Stimulated activated naive CD8-positive, alpha-beta T cell treated with anti-CD3 and anti-CD28 coated beads, Interleukin-15, amount 100 ng/mL, for 72 hours (primary cell): Measurements from ENCODE around the gene APOBEC3B.
"Not testable (repeated sequence)": the region's sequence is repeated elsewhere in the genome, so short reads cannot be mapped to it uniquely, and the experiment has no call there.

Experiments used
- ATAC-seq: fragments of 150-1000 bp; cut with Tn5 transposase; 2 replicates; pipeline ENCODE4 v1.10.0; 2021; ENCODE audit warnings: mild to moderate bottlenecking, moderate library complexity
- DNase-seq, 2 donors: peaks; one replicate each; pipeline ENCODE4 v3.0.0; 2021 to 2022
- H3K27ac Mint-ChIP-seq, 2 donors: one replicate each; pipeline ENCODE4 v1.8.0; 2022; ENCODE audit warnings: mild to moderate bottlenecking in 2 of 2, mixed read lengths in 2 of 2, moderate library complexity in 2 of 2
- H3K27me3 Mint-ChIP-seq: one replicate; pipeline ENCODE4 v1.8.0; 2022; ENCODE audit warnings: mixed read lengths
- H3K4me1 Mint-ChIP-seq: one replicate; pipeline ENCODE4 v1.8.0; 2022; ENCODE audit warnings: mild to moderate bottlenecking, mixed read lengths
- H3K4me3 Mint-ChIP-seq, 2 donors: one replicate each; pipeline ENCODE4 v1.8.0; 2022; ENCODE audit warnings: mild to moderate bottlenecking in 2 of 2, mixed read lengths in 2 of 2, moderate library complexity in 1 of 2
- H3K9me3 Mint-ChIP-seq, 2 donors: one replicate each; pipeline ENCODE4 v1.8.0; 2022; ENCODE audit warnings: mixed read lengths in 2 of 2

APOBEC3B gene

GRCh38 chr22:39021552-39022250 is 39.6 kb downstream of the APOBEC3B start:
- H3K4me1 Mint-ChIP-seq: peaks cover 81% of the 10 kb centered on the region
- H3K4me3 Mint-ChIP-seq: peak overlapping the region; percentile 95 to 98
- no peaks in the 10 kb centered on the region for H3K27me3 Mint-ChIP-seq
- peak overlapping the region; percentile 97 to 98 for H3K27ac Mint-ChIP-seq
- ATAC-seq: no peak
- no peaks in the 10 kb centered on the region for H3K9me3 Mint-ChIP-seq
- DNase-seq: no peak

GRCh38 chr22:39024519-39025308 is 42.6 kb downstream of the APOBEC3B start:
- Mint-ChIP-seq H3K4me1 (peaks cover 80% of the 10 kb centered on the region), H3K27me3 (no peaks in the 10 kb centered on the region), H3K27ac (peak overlapping the region; percentile 45 to 65), H3K9me3 (no peaks in the 10 kb centered on the region), H3K4me3 (peak overlapping the region; percentile 49 to 52)
- ATAC-seq: peak; percentile 17
- peak in 1 of 2 donors; percentile 30 for DNase-seq

- Mint-ChIP-seq H3K4me1 (peaks cover 63% of the 10 kb centered on the region), H3K27ac (peak overlapping the region; percentile 72 to 73), H3K27me3 (no peaks in the 10 kb centered on the region), H3K9me3 (no peaks in the 10 kb centered on the region), H3K4me3 (peak overlapping the region in 1 of 2 donors; percentile 38)
- no peak for ATAC-seq
- DNase-seq: no peak
Observed at GRCh38 chr22:39026509-39027150, 44.5 kb downstream of the APOBEC3B start.

- Mint-ChIP-seq H3K4me3 (peak overlapping the region in 1 of 2 donors; percentile 53), H3K4me1 (peaks cover 52% of the 10 kb centered on the region), H3K27me3 (no peaks in the 10 kb centered on the region), H3K9me3 (no peaks in the 10 kb centered on the region), H3K27ac (peak overlapping the region; percentile 87 to 88)
- DNase-seq: no peak
- ATAC-seq: no peak
Observed at GRCh38 chr22:39027717-39028116, 45.6 kb downstream of the APOBEC3B start.

GRCh38 chr22:39028281-39028680 is 46.1 kb downstream of the APOBEC3B start:
- no peaks in the 10 kb centered on the region for H3K9me3 Mint-ChIP-seq
- DNase-seq: no peak
- no peak for ATAC-seq
- H3K4me1 Mint-ChIP-seq: peaks cover 51% of the 10 kb centered on the region
- H3K27me3 Mint-ChIP-seq: no peaks in the 10 kb centered on the region
- H3K27ac Mint-ChIP-seq: no peak overlapping the region
- H3K4me3 Mint-ChIP-seq: no peak overlapping the region

- H3K9me3 Mint-ChIP-seq: no peaks in the 10 kb centered on the region
- peaks cover 41% of the 10 kb centered on the region for H3K4me1 Mint-ChIP-seq
- DNase-seq (no peak), ATAC-seq (no peak)
- no peak overlapping the region for H3K4me3 Mint-ChIP-seq
- no peaks in the 10 kb centered on the region for H3K27me3 Mint-ChIP-seq
- H3K27ac Mint-ChIP-seq: peak overlapping the region in 1 of 2 donors; percentile 12
Observed at GRCh38 chr22:39029227-39029626, 47.1 kb downstream of the APOBEC3B start.

GRCh38 chr22:39030705-39031104 is 48.6 kb downstream of the APOBEC3B start:
- no peak overlapping the region for H3K4me3 Mint-ChIP-seq
- ATAC-seq: no peak
- no peaks in the 10 kb centered on the region for H3K9me3 Mint-ChIP-seq
- DNase-seq: no peak
- H3K27ac Mint-ChIP-seq: no peak overlapping the region
- peaks cover 27% of the 10 kb centered on the region for H3K4me1 Mint-ChIP-seq
- H3K27me3 Mint-ChIP-seq: no peaks in the 10 kb centered on the region

GRCh38 chr22:39031434-39032295 is 49.5 kb downstream of the APOBEC3B start:
- H3K27me3 Mint-ChIP-seq, ATAC-seq, H3K4me3 Mint-ChIP-seq, DNase-seq, H3K9me3 Mint-ChIP-seq: not testable (repeated sequence)
- peak overlapping the region in 1 of 2 donors; percentile 90 for H3K27ac Mint-ChIP-seq
- H3K4me1 Mint-ChIP-seq: peaks cover 23% of the 10 kb centered on the region

GRCh38 chr22:39037071-39037470 is 54.9 kb downstream of the APOBEC3B start:
- H3K27me3 Mint-ChIP-seq, H3K9me3 Mint-ChIP-seq, H3K4me3 Mint-ChIP-seq, H3K27ac Mint-ChIP-seq, DNase-seq, ATAC-seq: not testable (repeated sequence)
- H3K4me1 Mint-ChIP-seq: peaks cover 48% of the 10 kb centered on the region

- peak overlapping the region; percentile 95 to 96 for H3K4me3 Mint-ChIP-seq
- DNase-seq (no peak), ATAC-seq (no peak)
- H3K4me1 Mint-ChIP-seq: peaks cover 57% of the 10 kb centered on the region
- no peaks in the 10 kb centered on the region for H3K27me3 Mint-ChIP-seq
- peak overlapping the region in 1 of 2 donors; percentile 87 for H3K27ac Mint-ChIP-seq
- H3K9me3 Mint-ChIP-seq: no peaks in the 10 kb centered on the region
Observed at GRCh38 chr22:39039306-39040126, 57.4 kb downstream of the APOBEC3B start.

- not testable (repeated sequence) for DNase-seq, H3K27me3 Mint-ChIP-seq, H3K9me3 Mint-ChIP-seq, ATAC-seq
- Mint-ChIP-seq H3K4me1 (peaks cover 62% of the 10 kb centered on the region), H3K27ac (peak overlapping the region; percentile 42 to 87), H3K4me3 (peak overlapping the region; percentile 95 to 96)
Observed at GRCh38 chr22:39040155-39040537, 58.0 kb downstream of the APOBEC3B start.

GRCh38 chr22:39040538-39041296 is 58.6 kb downstream of the APOBEC3B start, which contains the start of gene APOBEC3F:
Gene APOBEC3F (plus strand): TSS chr22:39040864. CDS start chr22:39040961, 97 bp downstream.
- H3K4me3 Mint-ChIP-seq: peak within 1 kb of the TSS; percentile 95 to 96
- peaks cover 67% of the 10 kb centered on the region for H3K4me1 Mint-ChIP-seq
- DNase-seq (peak; percentile 65 to 86), ATAC-seq (peak; percentile 96)
- peak within 1 kb of the TSS; percentile 90 to 96 for H3K27ac Mint-ChIP-seq
- not testable (repeated sequence) for H3K27me3 Mint-ChIP-seq, H3K9me3 Mint-ChIP-seq

GRCh38 chr22:39041908-39042307 is 59.8 kb downstream of the APOBEC3B start:
- ATAC-seq (no peak), DNase-seq (no peak)
- H3K4me3 Mint-ChIP-seq: peak overlapping the region; percentile 95 to 96
- H3K27ac Mint-ChIP-seq: peak overlapping the region; percentile 27 to 90
- no peaks in the 10 kb centered on the region for H3K27me3 Mint-ChIP-seq
- H3K9me3 Mint-ChIP-seq: no peaks in the 10 kb centered on the region
- H3K4me1 Mint-ChIP-seq: peaks cover 71% of the 10 kb centered on the region
